ENCODE measurements around the gene CCNJL. TPM values are rescaled to one million over a fixed set of nuclear protein-coding genes. Genes with fewer than 3 reads are reported as not detected.

Gene CCNJL
- total and polyA plus RNA-seq, 12 donors, result 2.9 to 20.8 (median 6.4) TPM

GRCh38 chr5:160312960-160313727, 780 bp upstream of the CCNJL start:
- H3K36me3 ChIP-seq, result peaks cover 0 to 7% (median 0%) of the 10 kb centered on the region in 9 donors
- ATAC-seq (no peak), DNase-seq (no peak)
- peaks cover 0 to 33% (median 12%) of the 10 kb centered on the region in 9 donors for H3K4me1 ChIP-seq
- intact Hi-C loops (cut with DNase I), result loop anchor here in 4 of 10 donors (5.0 to 10.0 kb wide), 2 partner anchors 46 to 48 kb away; no protein-coding TSS in a partner anchor
- H3K27ac ChIP-seq, result peak overlapping the region in 8 of 10 donors; percentile 76 to 92 (median 87)
- WGBS, 2 donors, result 31 to 34% methylated on average over 8 of the region's 8 CpGs
- TF ChIP-seq CTCF (IDR thresholded peaks at IDR 0.05), result no peak
- H3K4me3 ChIP-seq, result peak overlapping the region; percentile 58 to 96 (median 82)
- peaks cover 0 to 45% (median 0%) of the 10 kb centered on the region in 7 donors for H3K27me3 ChIP-seq
- H3K9me3 ChIP-seq, result no peaks in the 10 kb centered on the region

- intact Hi-C loops (cut with DNase I), result loop anchor here in 4 of 10 donors (5.0 to 10.0 kb wide), 2 partner anchors 44 to 47 kb away; no protein-coding TSS in a partner anchor
- peaks cover 0 to 45% (median 0%) of the 10 kb centered on the region in 7 donors for H3K27me3 ChIP-seq
- peak; percentile 74 to 93 (median 82) for ATAC-seq
These were observed 752 bp downstream of the CCNJL start for GRCh38 chr5:160311491-160312133.

GRCh38 chr5:160310552-160311295, 1.6 kb downstream of the CCNJL start:
- H3K4me3 ChIP-seq, result peak overlapping the region in 8 of 10 donors; percentile 65 to 96 (median 86)
- no peaks in the 10 kb centered on the region for H3K9me3 ChIP-seq
- peaks cover 0 to 33% (median 12%) of the 10 kb centered on the region in 9 donors for H3K4me1 ChIP-seq
- peaks cover 0 to 22% (median 0%) of the 10 kb centered on the region in 9 donors for H3K36me3 ChIP-seq
- H3K27ac ChIP-seq, result peak overlapping the region in 8 of 10 donors; percentile 76 to 92 (median 87)
- DNase-seq (no peak), ATAC-seq (no peak)
- TF ChIP-seq CTCF (IDR thresholded peaks at IDR 0.05), result no peak
- intact Hi-C loops (cut with DNase I), result loop anchor here in 4 of 10 donors (5.0 to 10.0 kb wide), 2 partner anchors 43 to 46 kb away; no protein-coding TSS in a partner anchor
- peaks cover 0 to 45% (median 0%) of the 10 kb centered on the region in 7 donors for H3K27me3 ChIP-seq
- WGBS, 2 donors, result 91 to 92% methylated on average over 4 of the region's 4 CpGs

More at GRCh38 chr5:160311491-160312133, 752 bp downstream of the CCNJL start:
- Histone ChIP-seq H3K36me3 (peaks cover 0 to 21% (median 0%) of the 10 kb centered on the region in 9 donors), H3K27ac (peak overlapping the region in 9 of 10 donors; percentile 76 to 92 (median 87)), H3K9me3 (no peaks in the 10 kb centered on the region), H3K4me3 (peak overlapping the region; percentile 58 to 96 (median 82)), H3K4me1 (peaks cover 0 to 33% (median 12%) of the 10 kb centered on the region in 9 donors)
- WGBS, 2 donors, result 4 to 5% methylated on average over 45 of the region's 45 CpGs
- DNase-seq, result peak; percentile 31 to 54
- TF ChIP-seq CTCF (IDR thresholded peaks at IDR 0.05), result no peak

Measured in heart right ventricle (tissue), 16 donors.